Activated naive CD8-positive, alpha-beta T cell treated with anti-CD3 and anti-CD28 coated beads for 36 hours (primary cell): ENCODE data around the gene C5orf24. TPM values are rescaled to one million over a fixed set of nuclear protein-coding genes. Genes with fewer than 3 reads are reported as not detected.
"Not testable (repeated sequence)": the region's sequence is repeated elsewhere in the genome, so short reads cannot be mapped to it uniquely, and the experiment has no call there.

Experiments used
- DNase-seq: peaks from one replicate; pipeline ENCODE4 v3.0.0; 2021
- H3K27ac Mint-ChIP-seq: one replicate; pipeline ENCODE4 v1.8.0; 2022; ENCODE audit warnings: mild to moderate bottlenecking, moderate library complexity, mixed read lengths
- H3K27me3 Mint-ChIP-seq: one replicate; pipeline ENCODE4 v1.8.0; 2022; ENCODE audit warnings: mild to moderate bottlenecking, mixed read lengths
- H3K36me3 Mint-ChIP-seq: one replicate; pipeline ENCODE4 v1.8.0; 2021; ENCODE audit warnings: mild to moderate bottlenecking, mixed read lengths
- H3K4me1 Mint-ChIP-seq: one replicate; pipeline ENCODE4 v1.8.0; 2021; ENCODE audit warnings: mixed read lengths
- H3K4me3 Mint-ChIP-seq: one replicate; pipeline ENCODE4 v1.8.0; 2022; ENCODE audit warnings: mild to moderate bottlenecking, moderate library complexity, mixed read lengths
- H3K9me3 Mint-ChIP-seq: one replicate; pipeline ENCODE4 v1.8.0; 2022; ENCODE audit warnings: mixed read lengths
- total RNA-seq, 2 experiments: library from RNA; stranded (reverse); gene quantifications; one replicate each; pipeline ENCODE4 v1.2.3, GENCODE V29; 2021

The C5orf24 gene
- total RNA-seq, 2 experiments from 2014 or later, result 24.1 to 30.5 TPM

DNA sequence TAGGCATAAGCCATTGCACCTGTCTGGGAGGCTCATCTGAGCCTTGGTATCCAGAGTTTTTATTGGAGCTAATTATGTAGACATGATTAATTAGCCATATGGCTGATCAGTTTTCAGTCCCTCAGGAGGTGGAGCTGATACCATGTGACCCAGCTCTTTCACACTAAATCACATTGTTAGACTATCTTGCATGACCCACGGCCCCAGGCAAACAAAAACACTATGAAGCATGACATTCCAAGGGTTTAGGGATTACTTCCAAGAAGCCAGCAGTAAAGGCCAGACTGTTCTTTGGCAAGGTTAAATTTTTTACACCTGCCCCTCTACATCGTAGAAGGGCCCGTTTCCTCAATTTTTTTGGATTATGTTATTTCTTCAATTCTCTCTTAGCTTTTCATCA lies 5.0 kb upstream of the C5orf24 start:
- H3K27me3 Mint-ChIP-seq, result no peaks in the 10 kb centered on the region
- H3K9me3 Mint-ChIP-seq, result no peaks in the 10 kb centered on the region
- H3K4me1 Mint-ChIP-seq, result peaks cover 8% of the 10 kb centered on the region
- no peak overlapping the region for H3K27ac Mint-ChIP-seq
- peaks cover 15% of the 10 kb centered on the region for H3K36me3 Mint-ChIP-seq
- no peak for DNase-seq
- no peak overlapping the region for H3K4me3 Mint-ChIP-seq

DNA sequence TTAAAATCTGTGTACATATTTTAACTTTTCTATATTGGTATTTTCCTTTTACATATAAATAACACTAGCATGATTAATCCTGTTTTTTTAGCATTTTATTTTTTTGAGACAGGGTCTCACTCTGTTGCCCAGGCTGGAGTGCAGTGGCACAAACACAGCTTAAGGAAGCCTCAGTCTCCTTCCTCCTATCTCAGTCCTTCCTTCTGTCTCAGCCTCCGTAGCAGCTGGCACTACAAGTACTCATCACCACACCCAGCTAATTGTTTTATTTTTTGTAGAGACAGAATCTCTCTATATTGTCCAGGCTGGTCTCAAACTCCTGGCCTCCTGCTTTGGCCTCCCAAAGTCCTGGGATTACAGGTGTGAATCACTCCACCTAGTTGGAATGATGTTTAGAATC lies 1.5 kb upstream of the C5orf24 start:
- Mint-ChIP-seq H3K27me3 (no peaks in the 10 kb centered on the region), H3K9me3 (no peaks in the 10 kb centered on the region), H3K36me3 (peaks cover 26% of the 10 kb centered on the region), H3K4me3 (no peak overlapping the region), H3K27ac (no peak overlapping the region), H3K4me1 (peaks cover 18% of the 10 kb centered on the region)
- DNase-seq, result no peak

DNA sequence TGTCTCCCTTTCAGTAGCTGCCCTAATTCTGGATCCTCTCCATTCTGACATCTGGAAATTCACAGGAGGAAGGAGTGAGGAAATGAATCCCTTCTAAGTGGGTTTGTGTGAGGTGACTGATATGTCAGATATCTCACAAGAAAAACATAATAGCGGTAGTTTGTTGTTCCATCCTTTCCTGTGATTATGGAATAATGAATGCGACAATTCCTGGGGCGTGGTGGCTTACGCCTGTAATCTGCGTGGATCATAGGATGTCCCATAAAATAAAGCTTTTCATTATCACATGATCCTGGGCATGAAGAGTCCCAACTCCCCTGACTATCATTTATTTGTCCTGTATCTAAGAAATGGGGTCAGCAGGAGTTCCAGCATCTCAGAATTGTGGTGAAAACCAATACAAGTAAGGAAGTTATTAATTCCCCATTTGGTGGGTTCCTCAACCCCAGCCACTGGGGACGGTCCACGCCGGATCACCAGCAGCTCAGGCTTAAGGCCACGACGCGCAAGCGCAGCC lies 375 bp upstream of the C5orf24 start:
- peaks cover 23% of the 10 kb centered on the region for H3K36me3 Mint-ChIP-seq
- H3K4me1 Mint-ChIP-seq, result peaks cover 25% of the 10 kb centered on the region
- H3K9me3 Mint-ChIP-seq, result no peaks in the 10 kb centered on the region
- H3K27me3 Mint-ChIP-seq, result no peaks in the 10 kb centered on the region
- peak overlapping the region; percentile 96 for H3K27ac Mint-ChIP-seq
- peak overlapping the region; percentile 93 for H3K4me3 Mint-ChIP-seq
- DNase-seq, result no peak

DNA sequence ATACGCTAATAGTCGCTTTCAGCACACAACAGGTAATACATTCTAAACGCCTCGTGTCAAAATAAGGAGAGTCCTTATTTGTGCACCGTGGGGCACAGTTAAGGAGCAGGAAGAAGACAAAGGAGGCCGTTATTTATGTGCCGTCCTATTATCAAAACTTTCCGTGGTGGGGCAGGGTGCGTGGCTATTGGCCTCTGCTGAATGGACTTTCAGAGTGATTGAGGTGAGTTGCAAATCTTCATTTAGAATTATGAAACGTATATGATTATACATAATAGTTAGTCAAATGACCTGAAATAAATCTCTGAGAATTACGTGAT lies 833 bp downstream of the C5orf24 start:
- DNase-seq, result peak; percentile 26
- peaks cover 27% of the 10 kb centered on the region for H3K36me3 Mint-ChIP-seq
- H3K27ac Mint-ChIP-seq, result peak overlapping the region; percentile 92
- peak overlapping the region; percentile 93 for H3K4me3 Mint-ChIP-seq
- H3K27me3 Mint-ChIP-seq, result no peaks in the 10 kb centered on the region
- H3K9me3 Mint-ChIP-seq, result no peaks in the 10 kb centered on the region
- peaks cover 32% of the 10 kb centered on the region for H3K4me1 Mint-ChIP-seq

DNA sequence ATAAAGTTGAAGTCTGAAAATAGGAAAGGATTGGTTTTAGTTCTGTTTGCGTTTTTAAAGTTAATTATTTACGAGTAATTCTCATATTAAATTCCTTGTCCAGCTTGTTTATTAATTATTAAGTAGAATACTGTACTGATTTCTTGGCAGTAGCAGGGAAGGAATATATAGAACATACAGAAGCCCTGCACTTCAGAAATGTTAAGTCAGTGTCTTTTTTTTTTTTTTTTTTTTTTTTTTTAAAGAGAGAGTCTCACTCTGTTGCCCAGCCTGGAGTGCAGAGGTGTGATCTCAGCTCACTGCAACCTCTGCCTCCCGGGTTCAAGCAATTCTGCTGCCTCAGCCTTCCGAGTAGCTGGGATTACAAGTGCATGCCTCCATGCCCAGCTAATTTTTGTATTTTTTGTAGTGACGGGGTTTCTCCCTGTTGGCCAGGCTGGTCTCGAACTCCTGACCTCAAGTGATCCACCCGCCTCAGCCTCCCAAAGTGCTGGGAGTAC lies 3.7 kb downstream of the C5orf24 start:
- H3K4me3 Mint-ChIP-seq, H3K9me3 Mint-ChIP-seq, H3K27ac Mint-ChIP-seq, H3K27me3 Mint-ChIP-seq, DNase-seq: not testable (repeated sequence)
- Mint-ChIP-seq H3K36me3 (peaks cover 32% of the 10 kb centered on the region), H3K4me1 (peaks cover 34% of the 10 kb centered on the region)

DNA sequence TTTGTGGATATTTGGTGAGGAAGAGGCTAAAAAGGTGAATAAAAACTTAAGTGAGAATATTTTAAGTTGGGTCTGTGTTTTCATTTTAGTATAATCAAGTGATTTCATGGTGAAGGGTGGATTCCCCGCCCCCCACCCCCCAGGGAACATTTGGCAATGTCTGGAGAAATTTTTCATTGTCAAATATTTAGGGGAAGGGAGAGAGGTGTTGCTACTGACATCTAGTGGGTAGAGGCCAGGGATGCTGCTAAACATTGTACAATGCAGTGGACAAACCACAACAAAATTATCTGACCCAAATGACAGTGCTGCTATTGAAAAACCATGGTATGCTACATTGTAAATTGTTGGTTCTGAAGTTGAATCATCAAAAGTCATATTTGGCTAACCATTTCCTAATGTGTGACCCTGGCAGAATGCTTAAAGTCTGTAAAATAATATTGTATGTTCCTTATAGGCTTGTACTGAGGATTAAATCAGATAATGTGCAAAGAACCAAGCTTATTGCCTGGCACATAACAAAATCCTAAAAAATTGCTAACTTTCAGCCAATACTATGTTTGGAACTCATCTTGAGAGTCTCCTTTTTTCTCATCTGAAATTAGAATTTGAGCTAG lies 5.6 kb downstream of the C5orf24 start:
- Mint-ChIP-seq H3K4me1 (peaks cover 30% of the 10 kb centered on the region), H3K36me3 (peaks cover 30% of the 10 kb centered on the region), H3K27me3 (no peaks in the 10 kb centered on the region), H3K27ac (peak overlapping the region; percentile 29), H3K4me3 (no peak overlapping the region), H3K9me3 (no peaks in the 10 kb centered on the region)
- DNase-seq, result no peak

DNA sequence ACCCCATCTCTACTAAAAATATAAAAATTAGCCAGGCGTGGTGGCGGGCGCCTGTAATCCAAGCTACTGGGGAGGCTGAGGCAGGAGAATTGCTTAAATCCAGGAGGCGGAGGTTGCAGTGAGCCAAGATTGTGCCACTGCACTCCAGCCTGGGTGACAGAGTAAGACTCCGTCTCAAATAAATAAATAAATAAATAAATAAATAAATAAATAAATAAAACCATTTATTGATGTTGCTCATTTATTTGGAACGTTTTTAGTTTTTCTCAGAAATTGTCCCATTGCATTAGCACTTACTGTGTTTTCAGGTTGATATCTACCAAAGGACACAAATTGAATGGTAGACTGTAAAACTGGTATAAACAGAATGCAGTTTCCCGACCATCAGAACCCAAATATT lies 10.7 kb downstream of the C5orf24 start:
- not testable (repeated sequence) for H3K27ac Mint-ChIP-seq, H3K9me3 Mint-ChIP-seq, DNase-seq, H3K4me3 Mint-ChIP-seq, H3K4me1 Mint-ChIP-seq, H3K27me3 Mint-ChIP-seq
- H3K36me3 Mint-ChIP-seq, result peaks cover 13% of the 10 kb centered on the region

DNA sequence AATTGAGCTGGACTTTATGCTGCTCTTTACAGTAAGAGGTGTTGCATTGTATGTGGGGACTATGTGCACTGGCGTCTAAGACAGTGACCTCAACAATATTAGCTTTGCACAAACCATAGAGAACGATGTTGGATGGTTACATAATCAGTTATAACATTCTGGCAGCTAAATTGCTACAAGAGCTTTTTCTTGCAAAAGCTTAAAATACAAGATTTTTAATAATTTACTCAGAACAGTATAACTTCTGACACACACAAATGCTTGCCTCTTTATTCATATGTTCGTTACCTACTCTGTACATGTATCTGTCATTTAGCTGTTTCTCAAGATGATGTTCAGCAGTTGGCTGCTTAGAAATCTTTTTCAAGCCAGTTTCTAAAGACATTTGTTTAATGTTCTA lies 11.6 kb downstream of the C5orf24 start:
- no peaks in the 10 kb centered on the region for H3K27me3 Mint-ChIP-seq
- no peak for DNase-seq
- H3K4me1 Mint-ChIP-seq, result peaks cover 7% of the 10 kb centered on the region
- H3K27ac Mint-ChIP-seq, result no peak overlapping the region
- H3K9me3 Mint-ChIP-seq, result no peaks in the 10 kb centered on the region
- H3K36me3 Mint-ChIP-seq, result peaks cover 11% of the 10 kb centered on the region
- no peak overlapping the region for H3K4me3 Mint-ChIP-seq

DNA sequence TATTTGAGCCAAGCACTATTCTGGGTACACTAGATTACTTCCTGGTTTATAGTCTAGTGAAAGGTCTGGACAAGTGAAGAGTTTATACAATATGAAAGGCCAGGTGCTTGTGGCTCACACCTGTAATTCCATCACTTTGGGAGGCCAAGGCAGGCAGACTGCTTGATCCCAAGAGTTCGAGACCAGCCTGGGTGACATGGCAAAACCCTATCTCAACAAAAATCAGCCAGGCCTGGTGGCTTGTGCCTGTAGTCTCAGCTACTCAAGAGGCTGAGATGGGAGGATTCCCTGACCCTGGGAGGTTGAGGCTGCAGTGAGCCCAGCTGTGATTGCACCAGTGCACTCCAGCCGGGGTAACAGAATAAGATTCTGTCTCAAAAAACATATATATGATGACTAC lies 18.9 kb downstream of the C5orf24 start:
- H3K9me3 Mint-ChIP-seq, result no peaks in the 10 kb centered on the region
- no peaks in the 10 kb centered on the region for H3K27me3 Mint-ChIP-seq
- no peak overlapping the region for H3K27ac Mint-ChIP-seq
- H3K4me3 Mint-ChIP-seq, result no peak overlapping the region
- H3K36me3 Mint-ChIP-seq, result no peaks in the 10 kb centered on the region
- no peak for DNase-seq
- no peaks in the 10 kb centered on the region for H3K4me1 Mint-ChIP-seq

DNA sequence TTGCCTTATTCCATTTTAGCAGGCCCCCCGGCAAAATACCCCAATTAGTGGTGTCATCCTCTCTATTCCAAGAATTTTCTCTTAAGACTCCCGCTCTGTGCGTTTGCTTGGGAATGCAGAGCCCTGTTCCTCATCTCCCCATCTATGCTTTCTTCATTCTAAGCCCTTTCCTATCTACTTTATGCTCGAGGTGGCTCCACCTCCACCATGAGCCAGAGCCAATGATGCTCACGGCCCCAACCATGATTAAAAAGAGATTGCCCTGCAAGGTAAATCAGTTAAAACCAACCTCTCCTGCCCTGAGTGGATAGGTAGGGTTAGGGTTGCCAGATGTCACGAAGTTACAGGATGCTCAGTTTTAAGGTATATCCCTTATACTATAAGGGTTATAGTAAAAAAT lies 27.7 kb downstream of the C5orf24 start:
- H3K4me3 Mint-ChIP-seq, result peak overlapping the region; percentile 97
- DNase-seq, result no peak
- no peaks in the 10 kb centered on the region for H3K9me3 Mint-ChIP-seq
- peaks cover 14% of the 10 kb centered on the region for H3K36me3 Mint-ChIP-seq
- peaks cover 34% of the 10 kb centered on the region for H3K4me1 Mint-ChIP-seq
- H3K27me3 Mint-ChIP-seq, result no peaks in the 10 kb centered on the region
- peak overlapping the region; percentile 95 for H3K27ac Mint-ChIP-seq

DNA sequence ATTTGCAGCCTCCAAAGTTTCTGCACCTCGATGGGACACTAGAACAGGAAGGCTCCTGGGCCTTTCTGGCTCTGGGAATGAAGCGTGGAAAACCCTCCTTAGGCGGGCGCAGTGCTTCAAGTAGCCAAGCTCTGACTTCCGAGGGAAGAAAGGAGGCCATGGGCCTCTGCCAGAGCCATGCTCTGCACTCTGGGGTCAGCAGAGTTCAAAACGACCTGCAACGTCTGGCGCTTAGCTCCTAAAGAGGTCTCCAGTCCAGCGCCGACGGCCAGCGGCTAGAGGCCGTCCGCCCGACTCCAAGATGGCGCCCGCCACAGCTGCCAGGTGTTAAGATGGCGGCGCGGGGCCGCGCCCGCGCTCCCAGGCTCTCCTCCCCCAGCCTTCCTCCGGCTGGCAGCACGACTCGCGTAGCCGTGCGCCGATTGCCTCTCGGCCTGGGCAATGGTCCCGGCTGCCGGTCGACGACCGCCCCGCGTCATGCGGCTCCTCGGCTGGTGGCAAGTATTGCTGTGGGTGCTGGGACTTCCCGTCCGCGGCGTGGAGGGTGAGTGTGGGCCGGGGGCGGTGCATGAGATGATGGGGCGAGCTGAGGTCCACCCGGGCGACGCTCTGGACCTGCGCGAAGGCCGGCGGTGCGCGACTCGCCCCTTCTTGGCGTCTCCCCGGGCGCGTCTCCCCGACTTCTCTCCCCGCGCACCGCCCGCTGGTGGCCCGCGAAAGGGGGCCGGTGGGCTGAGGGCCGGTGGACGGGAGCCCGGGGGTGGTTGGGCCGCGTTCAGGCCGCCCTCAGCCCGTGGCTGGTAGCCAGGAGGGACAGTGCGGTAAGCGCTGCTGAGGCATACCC lies 28.4 kb downstream of the C5orf24 start, which contains the start of gene TXNDC15:
Gene TXNDC15 (plus strand): TSS at position 385 of the 844 bp plus-strand sequence. CDS start 57 bp downstream, at position 442.
- H3K27me3 Mint-ChIP-seq, result no peaks in the 10 kb centered on the region
- peaks cover 15% of the 10 kb centered on the region for H3K36me3 Mint-ChIP-seq
- peak within 1 kb of the TSS; percentile 97 for H3K4me3 Mint-ChIP-seq
- no peaks in the 10 kb centered on the region for H3K9me3 Mint-ChIP-seq
- DNase-seq, result peak; percentile 87
- peaks cover 39% of the 10 kb centered on the region for H3K4me1 Mint-ChIP-seq
- peak within 1 kb of the TSS; percentile 95 for H3K27ac Mint-ChIP-seq

DNA sequence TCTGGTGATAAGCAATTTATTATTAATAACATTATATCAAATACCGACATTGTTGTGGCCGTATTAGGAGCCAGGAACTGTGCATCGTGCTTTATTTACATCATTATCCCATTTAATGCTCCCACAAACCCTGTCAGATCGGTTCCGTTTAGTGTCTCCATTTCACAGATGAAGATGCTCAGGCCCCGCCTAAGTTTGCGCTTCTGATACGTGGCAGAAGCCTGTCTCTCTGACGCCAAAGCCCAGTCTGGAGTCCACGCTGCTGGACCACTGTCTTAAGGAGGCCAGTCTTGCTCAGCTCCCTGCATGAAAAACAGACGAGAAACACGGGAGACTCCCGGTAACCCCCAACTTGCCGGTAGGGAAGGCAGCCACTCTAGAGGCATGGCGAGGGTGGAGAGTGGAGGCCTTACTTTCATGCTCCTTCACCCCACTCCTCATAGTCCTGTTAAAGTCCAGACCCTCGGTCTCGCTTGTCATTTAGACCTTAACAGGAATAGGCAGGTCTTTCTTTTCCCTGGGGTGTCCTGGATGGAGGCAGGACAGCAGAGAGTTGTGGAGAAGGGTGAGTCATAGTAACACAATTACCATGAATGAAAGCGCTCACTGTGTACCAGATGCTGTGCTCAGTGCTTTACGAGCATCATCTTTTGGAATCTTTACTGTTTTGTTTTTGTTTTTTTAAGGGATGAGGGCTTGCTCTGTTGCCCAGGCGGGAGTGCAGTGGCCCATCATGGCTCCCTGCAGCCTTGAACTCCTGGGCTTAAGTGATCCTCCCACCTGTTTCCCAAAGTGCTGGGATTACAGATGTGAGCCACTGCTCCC lies 29.3 kb downstream of the C5orf24 start:
- Mint-ChIP-seq H3K27ac (peak overlapping the region; percentile 95), H3K9me3 (no peaks in the 10 kb centered on the region), H3K36me3 (peaks cover 15% of the 10 kb centered on the region), H3K27me3 (no peaks in the 10 kb centered on the region), H3K4me1 (peaks cover 40% of the 10 kb centered on the region), H3K4me3 (peak overlapping the region; percentile 97)
- DNase-seq, result peak; percentile 35

DNA sequence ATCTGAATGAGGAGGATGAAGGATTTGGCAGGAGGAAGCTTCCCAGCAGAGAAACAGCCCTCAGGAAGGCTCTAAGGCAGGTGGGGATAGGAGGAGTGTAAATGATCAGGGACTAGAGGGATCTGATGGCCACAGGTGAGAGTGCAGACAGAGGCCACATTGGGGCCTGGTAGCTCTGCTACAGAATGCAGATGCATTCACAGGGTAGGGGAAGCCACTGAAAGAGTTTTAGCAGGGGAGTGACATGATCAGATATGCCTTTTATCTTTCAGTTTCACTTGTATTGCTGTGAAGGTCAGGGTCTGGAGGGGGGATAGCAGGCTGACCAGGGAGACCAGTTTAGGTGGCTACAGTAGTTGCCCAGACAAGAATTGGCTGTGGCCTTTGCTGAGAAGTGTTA lies 31.4 kb downstream of the C5orf24 start:
- DNase-seq, result no peak
- peaks cover 15% of the 10 kb centered on the region for H3K36me3 Mint-ChIP-seq
- peaks cover 46% of the 10 kb centered on the region for H3K4me1 Mint-ChIP-seq
- H3K27ac Mint-ChIP-seq, result peak overlapping the region; percentile 30
- H3K9me3 Mint-ChIP-seq, result no peaks in the 10 kb centered on the region
- no peaks in the 10 kb centered on the region for H3K27me3 Mint-ChIP-seq
- peak overlapping the region; percentile 32 for H3K4me3 Mint-ChIP-seq

DNA sequence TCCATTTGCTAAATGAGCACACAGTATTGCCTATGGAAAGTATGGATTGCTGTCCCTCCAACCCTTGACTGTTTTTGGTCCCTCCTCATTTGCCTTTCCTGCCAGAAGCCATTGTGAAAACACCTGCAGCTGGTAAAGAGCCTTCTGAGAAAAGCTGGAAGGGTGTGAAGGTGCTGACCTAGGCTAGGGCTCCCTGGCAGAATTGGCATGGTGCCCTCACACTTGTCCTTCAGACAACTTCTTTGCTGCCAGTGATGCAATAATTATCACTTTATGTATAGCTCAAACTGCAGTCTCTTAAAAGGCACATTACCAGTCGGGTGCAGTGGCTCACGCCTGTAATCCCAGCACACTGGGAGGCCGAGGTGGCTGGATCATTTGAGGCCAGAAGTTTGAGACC lies 32.6 kb downstream of the C5orf24 start:
- Mint-ChIP-seq H3K27me3 (no peaks in the 10 kb centered on the region), H3K4me1 (peaks cover 44% of the 10 kb centered on the region), H3K4me3 (no peak overlapping the region), H3K9me3 (no peaks in the 10 kb centered on the region), H3K36me3 (peaks cover 15% of the 10 kb centered on the region), H3K27ac (no peak overlapping the region)
- DNase-seq, result no peak

DNA sequence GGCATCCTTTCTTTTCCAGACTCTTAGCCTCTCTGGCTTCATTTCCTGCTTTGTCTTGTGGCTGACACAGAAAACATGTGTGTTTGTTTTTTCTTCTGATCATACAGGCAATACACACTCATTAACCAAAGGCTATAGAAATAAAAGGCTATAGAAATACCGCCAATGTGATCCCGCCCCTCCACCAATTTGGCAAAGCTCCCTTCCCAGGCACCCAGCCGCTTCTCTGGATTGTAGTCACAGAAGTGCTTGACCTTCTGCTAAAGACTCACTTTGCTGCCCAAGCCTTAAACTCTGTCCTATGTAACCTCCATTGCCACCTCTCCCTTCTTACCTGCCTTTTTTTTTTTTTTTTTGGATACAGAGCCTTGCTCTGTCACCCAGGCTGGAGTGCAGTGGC lies 33.7 kb downstream of the C5orf24 start:
- Mint-ChIP-seq H3K36me3 (peaks cover 15% of the 10 kb centered on the region), H3K4me3 (no peak overlapping the region), H3K4me1 (peaks cover 39% of the 10 kb centered on the region), H3K9me3 (no peaks in the 10 kb centered on the region), H3K27ac (no peak overlapping the region), H3K27me3 (no peaks in the 10 kb centered on the region)
- DNase-seq, result no peak
